ENCODE results near the gene PRKAR1B.

DNA sequence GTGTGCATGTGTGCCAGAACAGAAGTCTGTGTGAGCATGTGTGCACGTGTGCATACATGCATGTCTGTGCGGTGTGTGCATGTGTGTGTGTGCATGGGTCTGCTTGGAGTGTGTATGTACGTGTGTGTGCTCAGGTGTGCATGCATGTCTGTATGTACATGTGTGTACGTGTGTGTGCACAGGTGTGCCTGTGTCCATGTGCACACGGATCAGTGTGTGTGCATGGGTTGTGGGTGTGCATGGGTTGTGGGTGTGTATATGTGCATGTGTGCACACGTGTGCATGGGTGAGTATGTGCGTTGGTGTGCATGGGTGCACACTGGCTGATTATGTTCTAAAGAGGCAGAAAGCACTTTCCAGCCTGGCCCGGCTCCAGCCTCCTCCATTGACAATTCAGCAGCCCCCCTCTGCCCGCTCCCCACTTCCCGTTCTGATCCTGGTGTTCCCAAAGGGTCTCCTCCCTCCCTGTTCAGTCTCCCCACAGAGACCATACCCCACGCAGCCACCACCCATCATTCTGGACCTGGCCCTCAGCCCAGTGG, 163.4 kb downstream of the PRKAR1B start:
- TF ChIP-seq, protein P1, sequence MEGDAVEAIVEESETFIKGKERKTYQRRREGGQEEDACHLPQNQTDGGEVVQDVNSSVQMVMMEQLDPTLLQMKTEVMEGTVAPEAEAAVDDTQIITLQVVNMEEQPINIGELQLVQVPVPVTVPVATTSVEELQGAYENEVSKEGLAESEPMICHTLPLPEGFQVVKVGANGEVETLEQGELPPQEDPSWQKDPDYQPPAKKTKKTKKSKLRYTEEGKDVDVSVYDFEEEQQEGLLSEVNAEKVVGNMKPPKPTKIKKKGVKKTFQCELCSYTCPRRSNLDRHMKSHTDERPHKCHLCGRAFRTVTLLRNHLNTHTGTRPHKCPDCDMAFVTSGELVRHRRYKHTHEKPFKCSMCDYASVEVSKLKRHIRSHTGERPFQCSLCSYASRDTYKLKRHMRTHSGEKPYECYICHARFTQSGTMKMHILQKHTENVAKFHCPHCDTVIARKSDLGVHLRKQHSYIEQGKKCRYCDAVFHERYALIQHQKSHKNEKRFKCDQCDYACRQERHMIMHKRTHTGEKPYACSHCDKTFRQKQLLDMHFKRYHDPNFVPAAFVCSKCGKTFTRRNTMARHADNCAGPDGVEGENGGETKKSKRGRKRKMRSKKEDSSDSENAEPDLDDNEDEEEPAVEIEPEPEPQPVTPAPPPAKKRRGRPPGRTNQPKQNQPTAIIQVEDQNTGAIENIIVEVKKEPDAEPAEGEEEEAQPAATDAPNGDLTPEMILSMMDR (conservative IDR thresholded peaks at IDR 0.05; ENCODE audit: low read depth, low read length) = no peak
- TF ChIP-seq EZH2 (IDR thresholded peaks at IDR 0.05; ENCODE audit: borderline replicate concordance, low read depth, low read length, poor library complexity, severe bottlenecking) = no peak

Data from A673 (cell line).